Progenitor cell of endocrine pancreas (in vitro differentiated cells): ENCODE measurements around the gene KRT23. TPM values are rescaled to one million over a fixed set of nuclear protein-coding genes. Genes with fewer than 3 reads are reported as not detected.

Experiments used
- DNase-seq: peaks from one replicate; pipeline ENCODE4 v3.0.0; 2021; ENCODE audit warnings: low spot score; ENCODE audit not compliant: unreplicated experiment
- H3K27ac Mint-ChIP-seq: 2 replicates; pipeline ENCODE4 v1.8.0; 2021; ENCODE audit warnings: mild to moderate bottlenecking, moderate library complexity, mixed read lengths
- H3K27me3 Mint-ChIP-seq: 2 replicates; pipeline ENCODE4 v1.8.0; 2021; ENCODE audit warnings: mixed read lengths
- H3K36me3 Mint-ChIP-seq: 2 replicates; pipeline ENCODE4 v1.8.0; 2022; ENCODE audit warnings: mixed read lengths; ENCODE audit not compliant: insufficient read depth
- H3K4me1 Mint-ChIP-seq: 2 replicates; pipeline ENCODE4 v1.8.0; 2021; ENCODE audit warnings: low read depth, mixed read lengths
- H3K4me3 Mint-ChIP-seq: 2 replicates; pipeline ENCODE4 v1.8.0; 2021; ENCODE audit warnings: low read depth, mild to moderate bottlenecking, moderate library complexity, mixed read lengths
- H3K9me3 Mint-ChIP-seq: 2 replicates; pipeline ENCODE4 v1.8.0; 2021; ENCODE audit warnings: low read depth, mixed read lengths
- CTCF ChIP-seq: fragments of 200-600 bp; sonication (generic); IDR thresholded peaks from one replicate; pipeline ENCODE4 v1.5.0; 2021; ENCODE audit warnings: antibody characterized with exemption, mild to moderate bottlenecking; ENCODE audit not compliant: unreplicated experiment
- total RNA-seq: library from RNA; stranded (reverse); gene quantifications from 2 replicates; pipeline ENCODE4 v1.2.1, GENCODE V29; 2021

The KRT23 gene
- total RNA-seq, 1 donor from 2014 or later = 2.1 TPM

GRCh38 chr17:40980117-40980516, 42.7 kb upstream of the KRT23 start:
- Mint-ChIP-seq H3K36me3 (no peaks in the 10 kb centered on the region), H3K4me3 (no peak overlapping the region), H3K4me1 (peaks cover 4% of the 10 kb centered on the region), H3K27ac (no peak overlapping the region), H3K27me3 (no peaks in the 10 kb centered on the region), H3K9me3 (no peaks in the 10 kb centered on the region)
- no peak for DNase-seq
- TF ChIP-seq CTCF = no peak

- DNase-seq = no peak
- no peaks in the 10 kb centered on the region for H3K9me3 Mint-ChIP-seq
- H3K4me1 Mint-ChIP-seq = peaks cover 4% of the 10 kb centered on the region
- H3K27me3 Mint-ChIP-seq = no peaks in the 10 kb centered on the region
- TF ChIP-seq CTCF = no peak
- H3K27ac Mint-ChIP-seq = no peak overlapping the region
- no peak overlapping the region for H3K4me3 Mint-ChIP-seq
- H3K36me3 Mint-ChIP-seq = no peaks in the 10 kb centered on the region
Observed at GRCh38 chr17:40978575-40979151, 41.2 kb upstream of the KRT23 start.

GRCh38 chr17:40975516-40975915, 38.1 kb upstream of the KRT23 start:
- Mint-ChIP-seq H3K9me3 (no peaks in the 10 kb centered on the region), H3K4me1 (peaks cover 6% of the 10 kb centered on the region), H3K27me3 (no peaks in the 10 kb centered on the region), H3K27ac (no peak overlapping the region), H3K36me3 (no peaks in the 10 kb centered on the region), H3K4me3 (no peak overlapping the region)
- no peak for TF ChIP-seq CTCF
- DNase-seq = no peak

GRCh38 chr17:40974366-40974765, 36.9 kb upstream of the KRT23 start:
- Mint-ChIP-seq H3K9me3 (no peaks in the 10 kb centered on the region), H3K27me3 (no peaks in the 10 kb centered on the region), H3K27ac (no peak overlapping the region), H3K36me3 (no peaks in the 10 kb centered on the region), H3K4me1 (peaks cover 2% of the 10 kb centered on the region), H3K4me3 (no peak overlapping the region)
- DNase-seq = no peak
- TF ChIP-seq CTCF = no peak

DNA sequence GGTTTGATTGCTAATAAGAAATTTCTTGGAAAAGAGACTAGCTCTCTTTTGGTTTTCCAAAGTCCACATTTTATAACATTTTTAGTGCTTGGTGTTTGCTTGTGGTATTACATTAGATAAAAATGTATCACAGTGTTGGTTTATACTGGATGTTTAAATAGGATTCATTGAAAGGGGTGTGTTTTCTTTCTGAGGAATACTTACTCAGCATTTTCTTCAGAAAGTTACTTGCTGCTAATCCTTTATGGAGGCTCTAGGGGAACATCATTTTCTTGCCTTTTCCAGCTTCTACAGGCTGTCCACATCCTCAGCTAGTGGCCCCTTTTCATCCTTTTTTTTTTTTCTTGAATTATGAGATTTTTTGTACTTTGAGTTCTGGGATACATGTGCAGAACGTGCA, 30.1 kb upstream of the KRT23 start:
- DNase-seq = no peak
- H3K4me3 Mint-ChIP-seq = no peak overlapping the region
- H3K36me3 Mint-ChIP-seq = no peaks in the 10 kb centered on the region
- no peak overlapping the region for H3K27ac Mint-ChIP-seq
- H3K27me3 Mint-ChIP-seq = no peaks in the 10 kb centered on the region
- peaks cover 9% of the 10 kb centered on the region for H3K9me3 Mint-ChIP-seq
- TF ChIP-seq CTCF = no peak
- H3K4me1 Mint-ChIP-seq = peaks cover 3% of the 10 kb centered on the region
